Measurements from ENCODE around the gene IGFLR1.
"Not testable (repeated sequence)": the region's sequence is repeated elsewhere in the genome, so short reads cannot be mapped to it uniquely, and the experiment has no call there.

IGFLR1 gene

GRCh38 chr19:35703343-35703742 is 38.9 kb downstream of the IGFLR1 start:
- DNase-seq: no peak

GRCh38 chr19:35702223-35703012 is 39.8 kb downstream of the IGFLR1 start:
- DNase-seq: peak; percentile 93 to 95

GRCh38 chr19:35696835-35697234 is 45.4 kb downstream of the IGFLR1 start:
- DNase-seq: peak in 1 of 2 experiments; percentile 39

GRCh38 chr19:35695895-35696422 is 46.3 kb downstream of the IGFLR1 start:
- no peak for DNase-seq

GRCh38 chr19:35693835-35694599 is 48.2 kb downstream of the IGFLR1 start:
- DNase-seq: peak; percentile 94 to 96

- DNase-seq: no peak
Measured at GRCh38 chr19:35693422-35693821, 48.8 kb downstream of the IGFLR1 start.

- no peak for DNase-seq
Measured at GRCh38 chr19:35692010-35692409, 50.2 kb downstream of the IGFLR1 start.

- not testable (repeated sequence) for DNase-seq
Measured at GRCh38 chr19:35691106-35691505, 51.1 kb downstream of the IGFLR1 start.

GRCh38 chr19:35689836-35690235 is 52.4 kb downstream of the IGFLR1 start:
- no peak for DNase-seq
